Liver (tissue), 9 donors: Measurements from ENCODE around the gene S1PR4. TPM values are rescaled to one million over a fixed set of nuclear protein-coding genes. Genes with fewer than 3 reads are reported as not detected.

Experiments
- DNase-seq: peaks from one replicate; pipeline ENCODE4 v3.0.0-alpha.2; 2017; ENCODE audit warnings: low spot score
- H3K27ac ChIP-seq, 2 donors: one replicate each; pipeline ENCODE4 v1.7.0; 2013; ENCODE audit warnings: inconsistent platforms in 2 of 2, low read length in 2 of 2, control low read depth in 1 of 2, low read depth in 1 of 2, mild to moderate bottlenecking in 1 of 2
- H3K27me3 ChIP-seq, 4 donors: one replicate each; pipeline versions ENCODE4 v1.6.1 to v1.7.0; 2013; ENCODE audit warnings: low read length in 3 of 4, inconsistent platforms in 1 of 4, mild to moderate bottlenecking in 1 of 4, moderate library complexity in 1 of 4; ENCODE audit not compliant: control insufficient read depth in 4 of 4, insufficient read depth in 4 of 4
- H3K36me3 ChIP-seq, 4 donors: one replicate each; pipeline versions ENCODE4 v1.6.1 to v1.7.0; 2013; ENCODE audit warnings: low read length in 3 of 4, mild to moderate bottlenecking in 3 of 4, low read depth in 1 of 4, moderate library complexity in 1 of 4; ENCODE audit not compliant: control insufficient read depth in 4 of 4, insufficient read depth in 3 of 4
- H3K4me1 ChIP-seq, 4 donors: one replicate each; pipeline versions ENCODE4 v1.6.1 to v1.7.0; 2013; ENCODE audit warnings: low read length in 3 of 4, mild to moderate bottlenecking in 3 of 4, moderate library complexity in 1 of 4; ENCODE audit not compliant: control insufficient read depth in 4 of 4, insufficient read depth in 4 of 4
- H3K4me3 ChIP-seq, 3 donors: one replicate each; pipeline versions ENCODE4 v1.6.1 to v1.7.0; 2013; ENCODE audit warnings: low read length in 3 of 3, control low read depth in 1 of 3, low read depth in 1 of 3, mild to moderate bottlenecking in 1 of 3
- H3K9ac ChIP-seq, 2 donors: one replicate each; pipeline ENCODE4 v1.7.0; 2013; ENCODE audit warnings: low read length in 2 of 2, mild to moderate bottlenecking in 2 of 2, moderate library complexity in 2 of 2, control low read depth in 1 of 2, low read depth in 1 of 2
- H3K9me3 ChIP-seq, 4 donors: one replicate each; pipeline versions ENCODE4 v1.6.1 to v1.7.0; 2013; ENCODE audit warnings: low read length in 3 of 4; ENCODE audit not compliant: control insufficient read depth in 4 of 4
- EGR1 ChIP-seq, 2 donors: IDR thresholded peaks; 2 replicates each; pipeline ENCODE4 v1.6.1; 2016 to 2018; ENCODE audit warnings: antibody characterized with exemption in 2 of 2, low read depth in 2 of 2
- NR2F2 ChIP-seq: IDR thresholded peaks from 2 replicates; pipeline ENCODE4 v1.6.1; 2016; ENCODE audit warnings: antibody characterized with exemption
- RAD21 ChIP-seq, 2 donors: IDR thresholded peaks; 2 replicates each; pipeline ENCODE4 v1.6.1; 2016; ENCODE audit warnings: antibody characterized with exemption in 2 of 2, mild to moderate bottlenecking in 2 of 2
- REST ChIP-seq: IDR thresholded peaks from 2 replicates; pipeline ENCODE4 v1.6.1; 2016; ENCODE audit warnings: antibody characterized with exemption, mild to moderate bottlenecking
- SP1 ChIP-seq: IDR thresholded peaks from 2 replicates; pipeline ENCODE4 v1.6.1; 2018; ENCODE audit warnings: antibody characterized with exemption, mild to moderate bottlenecking
- TAF1 ChIP-seq: conservative IDR thresholded peaks from 2 replicates; pipeline ENCODE4 v1.6.1; 2016; ENCODE audit warnings: antibody characterized with exemption, mild to moderate bottlenecking
- WGBS: extraction: QIAGEN DNeasy Blood & Tissue Kit; methylation state at CpG from one replicate; pipeline ENCODE4 v1.1.7; 2013; 5-methylcytosine and 5-hydroxymethylcytosine counted together
- polyA plus RNA-seq, 2 donors: library from polyadenylated mRNA; stranded (reverse) in 1 of 2; unstranded in 1 of 2; fragments of 200-250 nt in 1 of 2; fragments of >200 nt in 1 of 2; fragmentation: Nextera tagmentation in 1 of 2; extraction: Ambion mirVana in 1 of 2; gene quantifications; one replicate each; pipeline versions ENCODE4 v1.2.1 to v1.2.3, GENCODE V29; 2013 to 2015
- total RNA-seq, 2 donors: library from RNA; depleted of rRNA; stranded (reverse); fragments of >200 nt; gene quantifications; one replicate each; pipeline ENCODE4 v1.2.3, GENCODE V29; 2014
- TF ChIP-seq, protein P1 (sequence below): IDR thresholded peaks from 2 replicates; pipeline ENCODE4 v1.6.1; 2016; ENCODE audit warnings: antibody characterized with exemption
- TF ChIP-seq, protein P2 (sequence below): IDR thresholded peaks from 2 replicates; pipeline ENCODE4 v1.6.1; 2016; ENCODE audit warnings: antibody characterized with exemption
- donor health status: healthy.
- donor health status: healthy.
- donor health status: healthy.
- donor health status: healthy.
- donor health status: healthy.

S1PR4 gene
- total and polyA plus RNA-seq, 4 donors = 0.93 to 11.0 (median 2.1) TPM

DNA sequence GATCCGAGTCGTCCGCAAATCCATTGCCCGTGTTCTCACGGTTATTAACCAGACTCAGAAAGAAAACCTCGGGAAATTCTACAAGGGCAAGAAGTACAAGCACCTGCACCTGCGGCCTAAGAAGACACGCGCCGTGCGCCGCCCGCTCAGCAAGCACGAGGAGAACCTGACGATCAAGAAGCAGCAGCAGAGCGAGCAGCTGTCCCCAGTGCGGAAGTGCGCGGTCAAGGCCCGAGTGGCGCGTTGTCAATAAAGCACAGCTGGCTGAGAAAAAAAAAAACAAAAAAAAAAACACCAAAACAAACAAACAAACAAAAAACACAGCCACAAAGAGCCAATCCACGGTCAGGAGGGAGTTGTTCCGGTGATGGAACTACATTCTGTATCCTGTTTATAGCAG lies 47.4 kb upstream of the S1PR4 start:
- 95% methylated on average over 24 of the region's 24 CpGs for WGBS
- Histone ChIP-seq H3K27me3 (no peaks in the 10 kb centered on the region), H3K9ac (no peak overlapping the region), H3K4me3 (no peak overlapping the region), H3K27ac (no peak overlapping the region), H3K36me3 (no peaks in the 10 kb centered on the region), H3K9me3 (no peaks in the 10 kb centered on the region), H3K4me1 (no peaks in the 10 kb centered on the region)
- DNase-seq = no peak
- TF ChIP-seq SP1 (no peak), NR2F2 (no peak), REST (no peak), RAD21 (IDR thresholded peaks at IDR 0.05) (no peak)
- TF ChIP-seq, protein P1, sequence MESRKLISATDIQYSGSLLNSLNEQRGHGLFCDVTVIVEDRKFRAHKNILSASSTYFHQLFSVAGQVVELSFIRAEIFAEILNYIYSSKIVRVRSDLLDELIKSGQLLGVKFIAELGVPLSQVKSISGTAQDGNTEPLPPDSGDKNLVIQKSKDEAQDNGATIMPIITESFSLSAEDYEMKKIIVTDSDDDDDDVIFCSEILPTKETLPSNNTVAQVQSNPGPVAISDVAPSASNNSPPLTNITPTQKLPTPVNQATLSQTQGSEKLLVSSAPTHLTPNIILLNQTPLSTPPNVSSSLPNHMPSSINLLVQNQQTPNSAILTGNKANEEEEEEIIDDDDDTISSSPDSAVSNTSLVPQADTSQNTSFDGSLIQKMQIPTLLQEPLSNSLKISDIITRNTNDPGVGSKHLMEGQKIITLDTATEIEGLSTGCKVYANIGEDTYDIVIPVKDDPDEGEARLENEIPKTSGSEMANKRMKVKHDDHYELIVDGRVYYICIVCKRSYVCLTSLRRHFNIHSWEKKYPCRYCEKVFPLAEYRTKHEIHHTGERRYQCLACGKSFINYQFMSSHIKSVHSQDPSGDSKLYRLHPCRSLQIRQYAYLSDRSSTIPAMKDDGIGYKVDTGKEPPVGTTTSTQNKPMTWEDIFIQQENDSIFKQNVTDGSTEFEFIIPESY = no peak
- TF ChIP-seq, protein P2, sequence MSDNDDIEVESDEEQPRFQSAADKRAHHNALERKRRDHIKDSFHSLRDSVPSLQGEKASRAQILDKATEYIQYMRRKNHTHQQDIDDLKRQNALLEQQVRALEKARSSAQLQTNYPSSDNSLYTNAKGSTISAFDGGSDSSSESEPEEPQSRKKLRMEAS = no peak

DNA sequence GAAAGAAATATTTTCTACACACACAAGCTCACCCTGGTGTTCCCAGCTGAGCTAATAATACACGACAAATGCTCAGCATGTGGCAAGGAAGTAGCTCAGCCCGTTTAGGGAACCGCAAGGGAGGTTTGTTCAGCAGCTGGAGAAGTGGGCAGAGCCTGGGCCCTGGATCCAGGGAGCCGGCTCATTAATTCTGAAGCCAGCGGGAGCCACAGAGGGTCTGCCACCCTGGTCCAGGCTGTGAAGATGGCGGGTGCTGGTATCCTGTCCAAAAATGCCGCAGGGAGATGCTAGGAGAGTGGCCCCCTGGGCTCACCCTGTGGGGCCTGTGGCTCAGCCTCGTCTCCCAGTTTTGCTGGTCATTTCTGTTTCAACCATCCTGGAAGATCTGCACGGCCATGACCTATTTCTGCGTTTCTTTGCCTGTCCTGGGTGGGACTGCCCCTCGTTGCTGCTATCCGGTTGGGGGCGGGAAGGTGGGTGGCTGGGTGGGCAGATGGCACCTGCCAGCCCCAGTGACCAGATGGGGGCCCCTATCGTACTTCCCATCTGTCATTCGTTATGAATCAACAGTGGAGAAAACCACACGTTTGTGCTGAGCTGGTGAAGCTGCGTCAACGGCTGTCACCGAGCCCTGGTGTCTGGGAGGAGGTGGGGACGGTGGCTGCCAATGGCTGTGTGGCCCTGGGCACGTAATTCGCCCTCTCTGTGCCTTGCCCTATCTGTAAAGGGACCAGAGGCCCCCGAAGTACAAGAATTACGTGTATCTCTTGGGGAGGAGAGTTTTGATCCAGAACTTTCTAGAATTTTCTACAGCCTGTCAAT lies 45.4 kb upstream of the S1PR4 start:
- Histone ChIP-seq H3K4me3 (no peak overlapping the region), H3K4me1 (no peaks in the 10 kb centered on the region), H3K9me3 (no peaks in the 10 kb centered on the region), H3K27me3 (no peaks in the 10 kb centered on the region), H3K27ac (peak overlapping the region; percentile 28 to 54), H3K36me3 (no peaks in the 10 kb centered on the region), H3K9ac (no peak overlapping the region)
- peak; percentile 62 for DNase-seq
- no peak for TF ChIP-seq REST
- TF ChIP-seq TAF1 = no peak
- TF ChIP-seq EGR1 (IDR thresholded peaks at IDR 0.05; ENCODE audit: low read depth in 2 of 2) = no peak
- WGBS = 66% methylated on average over 24 of the region's 24 CpGs
